IPS-NIHi11 (cell line): Measurements from ENCODE around the gene WASF3.

Experiments
- DNase-seq: peaks from one replicate; pipeline ENCODE4 v3.0.0; 2012; ENCODE audit warnings: mixed read lengths, low spot score

The WASF3 gene, protein sequence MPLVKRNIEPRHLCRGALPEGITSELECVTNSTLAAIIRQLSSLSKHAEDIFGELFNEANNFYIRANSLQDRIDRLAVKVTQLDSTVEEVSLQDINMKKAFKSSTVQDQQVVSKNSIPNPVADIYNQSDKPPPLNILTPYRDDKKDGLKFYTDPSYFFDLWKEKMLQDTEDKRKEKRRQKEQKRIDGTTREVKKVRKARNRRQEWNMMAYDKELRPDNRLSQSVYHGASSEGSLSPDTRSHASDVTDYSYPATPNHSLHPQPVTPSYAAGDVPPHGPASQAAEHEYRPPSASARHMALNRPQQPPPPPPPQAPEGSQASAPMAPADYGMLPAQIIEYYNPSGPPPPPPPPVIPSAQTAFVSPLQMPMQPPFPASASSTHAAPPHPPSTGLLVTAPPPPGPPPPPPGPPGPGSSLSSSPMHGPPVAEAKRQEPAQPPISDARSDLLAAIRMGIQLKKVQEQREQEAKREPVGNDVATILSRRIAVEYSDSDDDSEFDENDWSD

DNA sequence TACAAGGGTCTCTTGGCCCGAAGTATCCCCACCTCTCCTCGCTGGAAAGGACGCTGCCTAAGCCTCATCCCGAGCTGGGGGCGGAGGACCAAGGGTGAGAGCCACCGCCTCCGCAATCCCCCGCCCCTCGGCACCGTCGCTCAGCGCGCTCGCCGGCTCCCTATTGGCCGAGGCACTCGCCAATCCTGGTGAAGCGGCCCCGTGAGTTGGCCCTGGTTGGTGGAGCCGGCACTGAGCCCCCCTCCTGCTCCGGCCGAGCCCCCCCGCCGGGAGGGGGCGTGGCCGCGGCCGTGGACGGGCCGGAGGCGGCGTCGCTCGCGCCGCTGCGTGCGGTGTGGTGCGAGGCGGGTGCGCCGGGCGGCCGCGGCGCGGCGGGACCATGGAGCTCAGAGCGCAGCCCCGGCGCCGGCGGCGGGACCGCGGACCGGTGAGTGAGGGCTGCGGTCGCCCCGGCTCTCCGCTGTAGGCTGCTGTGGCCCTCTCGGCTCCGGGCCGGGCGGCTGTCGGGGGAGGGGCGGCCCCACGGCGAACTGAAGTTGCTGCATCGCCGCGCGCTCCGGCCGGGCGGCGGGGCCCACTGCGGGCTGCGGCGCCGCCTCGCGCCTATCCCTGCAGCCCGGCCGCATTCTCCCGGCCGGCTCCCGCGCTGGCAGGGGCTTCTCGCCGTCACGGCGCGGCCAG is at the start of gene WASF3:
WASF3 (plus strand) TSS at position 291 of the 681 bp plus-strand sequence. CDS start 84,588 bp downstream, outside the sequence.
- peak; percentile 99 for DNase-seq

DNA sequence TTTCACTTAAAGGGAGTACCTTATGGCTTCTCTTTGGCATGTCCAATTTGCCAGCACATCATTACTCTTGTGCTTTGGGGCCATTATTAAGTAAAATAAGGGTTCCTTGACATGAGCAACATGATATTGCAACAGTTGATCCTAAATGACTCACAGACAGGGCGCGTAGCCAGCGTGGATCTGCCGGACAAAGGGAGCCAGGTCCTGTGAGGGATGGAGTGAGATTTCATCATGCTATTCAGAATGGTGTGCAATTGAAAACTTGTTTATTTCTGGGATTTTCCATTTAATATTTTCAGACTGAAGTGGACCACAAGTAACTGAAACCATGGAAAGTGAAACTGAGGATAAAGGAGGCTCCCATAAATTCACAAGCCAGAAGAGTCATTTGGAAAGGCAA is 48.6 kb upstream of the WASF3 start:
- DNase-seq, result no peak

DNA sequence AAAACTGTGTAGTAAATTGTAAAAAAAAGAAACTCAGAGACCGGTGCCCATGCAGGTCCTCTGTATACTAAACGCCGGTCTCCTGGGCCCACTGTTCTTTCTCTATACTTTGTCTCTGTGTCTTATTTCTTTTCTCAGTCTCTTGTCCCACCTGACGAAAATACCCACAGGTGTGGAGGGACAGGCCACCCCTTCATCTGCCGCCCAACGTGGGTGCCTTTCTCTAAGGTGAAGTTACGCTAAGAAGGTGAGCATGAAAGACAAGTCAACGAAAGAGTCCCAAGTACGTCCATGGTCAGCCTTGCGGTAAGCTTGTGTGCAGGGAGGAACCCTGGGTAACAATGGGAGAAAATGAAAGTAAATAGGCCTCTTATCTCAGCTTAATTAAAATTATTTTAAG is 48.0 kb upstream of the WASF3 start:
- no peak for DNase-seq

DNA sequence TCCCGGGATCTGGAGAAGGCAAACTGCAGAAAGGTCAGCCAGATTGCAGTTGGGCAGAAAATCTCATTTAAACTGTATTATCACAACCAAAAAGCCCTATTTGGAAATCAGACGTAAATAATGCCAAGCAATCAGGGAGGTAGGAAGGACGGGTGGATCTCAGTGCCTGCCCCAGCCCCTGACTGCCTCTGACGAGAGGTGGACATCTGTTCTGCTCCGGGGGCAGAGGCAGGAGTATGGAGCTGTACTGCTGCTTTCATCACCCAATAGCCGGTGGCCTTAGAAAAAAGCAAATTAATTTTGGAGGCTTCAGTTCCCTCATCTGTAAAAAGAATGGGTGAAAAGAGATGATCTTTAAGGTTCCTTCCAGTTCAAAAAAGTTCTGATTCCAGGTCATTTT is 43.6 kb upstream of the WASF3 start:
- no peak for DNase-seq

DNA sequence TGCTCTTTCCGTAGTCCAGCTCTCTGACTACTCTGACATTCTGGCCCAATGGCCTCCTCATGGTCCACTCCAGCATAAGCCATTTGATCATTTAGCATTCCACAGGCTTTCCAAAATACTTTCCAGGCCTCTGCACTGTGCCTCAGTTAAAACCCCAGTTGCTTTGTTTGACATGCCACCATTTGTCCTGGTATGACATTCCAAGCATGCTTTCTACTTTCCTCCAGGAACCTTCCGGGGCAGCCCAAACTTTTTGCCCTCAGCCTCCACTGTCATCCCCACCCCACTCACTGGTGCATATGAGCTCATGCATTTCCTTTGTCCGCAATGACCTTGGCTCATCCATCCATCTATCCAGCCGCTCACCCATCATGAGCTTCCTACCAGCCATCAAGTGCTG is 41.8 kb upstream of the WASF3 start:
- DNase-seq, result no peak

DNA sequence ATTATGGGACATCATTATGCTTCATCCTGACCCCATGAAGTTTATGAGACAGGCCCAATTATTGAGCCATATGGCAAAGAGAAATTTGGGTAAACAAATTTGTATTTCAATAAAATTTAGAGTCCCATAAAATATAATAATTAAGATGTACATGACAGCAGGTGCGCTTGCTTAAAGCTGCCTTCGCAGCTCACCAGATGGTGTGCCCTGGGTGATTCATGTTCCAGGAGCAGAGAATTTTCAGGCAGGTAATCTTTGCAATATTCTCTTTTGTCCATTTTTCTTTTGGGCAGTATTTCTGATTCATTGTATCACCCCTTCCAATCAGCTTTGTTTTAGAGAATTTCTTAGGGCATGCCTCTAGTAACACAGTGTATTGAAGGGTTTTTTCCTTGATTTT is 39.5 kb upstream of the WASF3 start:
- no peak for DNase-seq

DNA sequence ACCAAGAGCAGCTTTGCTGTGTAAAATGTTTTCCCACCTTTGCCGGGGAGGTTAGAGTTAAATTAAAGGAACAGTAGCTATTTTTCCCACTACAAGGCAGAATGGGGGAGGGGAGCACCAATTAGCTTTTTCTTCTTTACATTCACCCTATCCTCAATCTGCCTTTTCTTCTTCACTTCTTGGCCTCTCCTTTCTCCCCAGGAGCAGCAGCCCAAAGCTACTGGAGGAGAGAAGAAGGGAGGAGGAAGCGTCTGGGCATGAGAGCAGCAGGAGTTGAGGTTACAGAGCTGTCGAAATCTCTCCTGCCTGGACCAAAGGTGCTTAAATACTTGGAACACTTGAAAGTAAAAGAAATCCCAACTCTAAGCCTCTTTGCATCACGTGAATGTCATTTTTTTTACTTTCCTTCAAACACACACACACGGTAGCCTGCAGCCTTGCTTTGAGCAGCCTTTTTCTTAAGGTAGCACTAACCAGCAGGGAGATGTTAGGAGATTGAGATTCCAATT is 39.0 kb upstream of the WASF3 start:
- no peak for DNase-seq

DNA sequence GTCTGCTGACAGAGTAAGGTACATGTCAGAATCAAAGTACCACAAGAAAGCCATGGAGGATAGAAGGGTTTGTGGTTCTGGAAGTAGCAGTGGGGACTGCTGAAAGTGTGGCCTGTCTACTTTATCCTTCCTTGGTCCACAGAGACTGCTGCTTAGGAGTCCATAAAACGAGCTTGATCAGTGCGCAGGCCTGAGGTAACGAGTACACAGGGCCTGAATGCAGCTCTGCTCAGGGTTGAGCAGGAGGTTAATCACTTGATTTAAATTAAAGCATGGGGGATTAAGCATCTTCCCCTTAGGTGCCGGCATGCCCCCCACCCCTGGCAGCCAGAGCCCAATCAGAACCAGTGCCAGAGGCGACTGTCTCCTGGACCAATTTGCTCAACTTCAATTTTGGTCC is 34.9 kb upstream of the WASF3 start:
- DNase-seq, result no peak

DNA sequence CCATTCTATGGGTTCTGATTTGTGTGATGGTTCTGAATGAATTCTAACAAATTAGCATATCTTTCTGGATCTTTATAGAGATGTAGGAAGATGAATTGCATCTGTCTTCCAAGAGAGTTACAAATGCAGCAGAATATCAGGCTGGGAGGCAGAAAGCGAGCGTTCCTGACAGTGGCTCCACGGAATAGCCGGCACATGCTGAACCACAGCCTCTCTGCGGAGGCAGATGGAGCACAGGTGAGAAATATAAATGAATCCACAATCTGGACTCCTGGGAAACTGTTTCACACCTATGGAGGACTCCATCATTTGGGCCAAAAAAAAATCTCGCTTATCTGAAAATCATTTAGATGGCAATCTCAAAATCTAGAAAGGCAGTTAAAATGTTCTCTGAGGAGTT is 34.5 kb upstream of the WASF3 start:
- DNase-seq, result no peak

DNA sequence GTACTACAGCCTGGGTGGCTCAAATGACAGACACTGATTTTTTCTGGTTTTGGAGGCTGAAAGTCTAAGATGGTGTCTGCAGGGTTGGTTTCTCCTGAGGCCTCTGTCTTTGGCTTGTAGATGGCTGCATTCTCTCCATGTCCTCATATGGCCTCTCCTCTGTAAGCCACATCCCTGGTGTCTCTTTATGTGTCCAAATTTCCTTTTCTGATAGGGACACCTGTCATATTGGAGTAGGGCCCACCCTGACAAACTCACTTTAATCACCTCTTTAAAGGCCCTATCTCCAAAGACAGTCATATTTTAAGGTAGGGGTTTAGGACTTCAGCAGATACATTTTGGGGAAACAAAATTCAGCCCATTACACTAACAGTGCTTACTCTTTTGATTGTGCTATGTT is 32.0 kb upstream of the WASF3 start:
- DNase-seq, result no peak

DNA sequence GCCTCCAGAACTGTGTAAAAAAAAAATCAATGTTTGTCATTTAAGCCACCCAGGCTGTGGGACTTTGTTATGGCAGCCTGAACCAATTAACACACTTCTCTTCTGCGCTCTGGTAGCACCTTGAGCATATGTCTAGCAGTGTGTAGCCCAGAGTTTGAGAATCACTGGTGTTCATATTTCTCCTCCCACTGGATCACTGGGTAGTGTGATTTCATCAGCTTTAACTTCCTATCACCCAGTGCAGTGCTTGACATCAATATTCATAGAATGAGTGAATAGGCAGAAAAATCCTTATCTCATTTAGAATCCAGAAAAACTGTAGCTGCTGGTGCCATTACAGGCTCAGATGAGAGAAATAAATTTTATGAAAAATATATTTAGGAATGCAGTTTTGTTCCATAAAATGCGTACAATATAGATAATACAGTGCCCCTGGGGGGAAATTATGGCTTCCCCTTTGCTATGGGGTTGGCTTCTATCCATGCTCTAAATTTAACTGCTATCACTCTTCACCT is 30.7 kb upstream of the WASF3 start:
- no peak for DNase-seq

DNA sequence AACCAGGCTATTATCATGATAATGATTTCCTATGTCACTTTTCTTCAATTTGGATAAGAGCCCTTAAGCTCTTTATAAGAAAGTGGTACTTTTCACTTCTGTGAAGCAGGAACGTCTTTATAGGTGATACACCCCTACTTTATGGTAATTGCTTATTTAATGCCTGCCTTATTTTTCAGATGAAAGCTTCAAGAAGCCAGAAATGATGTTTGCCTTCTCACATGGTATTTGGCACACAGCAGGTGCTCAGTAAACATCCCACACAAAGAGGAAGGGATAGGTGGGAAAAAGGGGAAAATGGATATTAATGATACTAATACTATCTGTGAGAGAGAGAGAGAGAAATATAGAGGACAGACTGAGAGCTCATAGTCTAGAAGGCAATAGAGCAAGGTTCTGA is 29.0 kb upstream of the WASF3 start:
- no peak for DNase-seq

DNA sequence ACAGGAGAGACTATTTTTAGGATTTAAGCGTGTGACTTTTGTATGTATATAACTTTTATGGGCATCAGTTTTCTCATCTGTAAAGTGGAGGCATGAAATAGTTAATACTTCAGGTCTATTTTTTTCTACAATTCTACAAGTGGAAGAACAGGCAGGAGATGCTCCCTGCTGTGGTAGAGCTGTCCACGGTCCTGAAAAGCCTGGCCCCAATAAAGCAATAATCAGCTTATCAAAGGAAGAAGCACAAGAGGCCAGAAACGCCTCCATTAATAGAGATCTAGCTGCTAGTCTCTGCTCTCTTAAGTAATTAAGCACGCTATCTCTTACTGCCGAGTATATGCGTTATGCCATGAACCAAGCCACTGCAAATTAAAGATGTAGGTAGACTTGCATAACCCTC is 28.0 kb upstream of the WASF3 start:
- DNase-seq, result peak; percentile 78

DNA sequence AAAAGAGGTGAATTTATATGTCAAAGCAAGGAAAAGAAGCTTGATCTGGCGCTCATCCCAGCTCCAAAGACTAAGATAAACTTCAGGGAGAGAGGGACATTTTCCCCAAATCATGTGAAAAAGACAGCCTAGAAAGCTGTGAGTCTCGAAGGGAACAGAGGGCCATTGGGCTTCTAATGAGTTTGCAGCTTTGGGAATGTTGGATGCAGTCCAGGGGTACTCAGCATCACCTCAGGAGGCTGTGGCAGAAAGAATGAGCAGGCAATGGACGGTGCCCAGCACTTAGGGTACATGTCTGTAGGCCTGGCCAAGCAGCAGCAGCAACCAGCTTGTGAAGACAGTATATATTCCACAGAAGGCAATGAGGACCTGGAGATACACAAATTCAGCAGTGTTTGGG is 25.7 kb upstream of the WASF3 start:
- DNase-seq, result no peak

DNA sequence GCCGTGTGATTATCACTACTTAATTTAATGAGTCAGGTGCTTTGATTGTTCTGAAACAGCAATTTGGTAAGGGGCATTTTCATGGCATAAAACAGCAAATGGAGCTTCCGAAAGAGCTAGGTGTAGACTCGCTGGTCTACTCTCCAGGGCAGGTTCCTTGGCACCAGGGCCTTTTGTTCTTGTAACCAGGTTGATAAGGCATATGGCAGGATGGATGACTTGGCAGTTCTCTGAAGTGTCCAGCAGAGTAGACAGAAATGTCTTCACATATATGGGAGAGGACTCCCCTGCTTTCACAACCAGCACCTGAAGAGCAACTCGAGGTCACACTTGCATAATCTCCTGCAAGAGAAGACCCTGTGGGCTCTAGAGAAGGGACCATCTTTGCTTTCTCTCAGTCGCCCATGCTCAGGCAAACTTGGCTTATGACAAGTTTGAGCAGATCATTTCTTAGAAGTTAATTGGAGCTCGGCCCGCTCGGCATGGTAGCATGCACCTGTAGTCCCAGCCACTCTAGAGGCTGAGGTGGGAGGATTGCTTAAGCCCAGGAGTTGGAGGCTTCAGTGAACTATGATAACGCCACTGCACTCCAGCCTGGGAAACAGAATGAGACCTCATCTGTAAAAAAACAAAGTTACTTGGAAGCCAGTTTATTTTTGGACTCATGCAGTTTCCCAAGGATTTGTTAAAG is 23.3 kb upstream of the WASF3 start:
- DNase-seq, result no peak

DNA sequence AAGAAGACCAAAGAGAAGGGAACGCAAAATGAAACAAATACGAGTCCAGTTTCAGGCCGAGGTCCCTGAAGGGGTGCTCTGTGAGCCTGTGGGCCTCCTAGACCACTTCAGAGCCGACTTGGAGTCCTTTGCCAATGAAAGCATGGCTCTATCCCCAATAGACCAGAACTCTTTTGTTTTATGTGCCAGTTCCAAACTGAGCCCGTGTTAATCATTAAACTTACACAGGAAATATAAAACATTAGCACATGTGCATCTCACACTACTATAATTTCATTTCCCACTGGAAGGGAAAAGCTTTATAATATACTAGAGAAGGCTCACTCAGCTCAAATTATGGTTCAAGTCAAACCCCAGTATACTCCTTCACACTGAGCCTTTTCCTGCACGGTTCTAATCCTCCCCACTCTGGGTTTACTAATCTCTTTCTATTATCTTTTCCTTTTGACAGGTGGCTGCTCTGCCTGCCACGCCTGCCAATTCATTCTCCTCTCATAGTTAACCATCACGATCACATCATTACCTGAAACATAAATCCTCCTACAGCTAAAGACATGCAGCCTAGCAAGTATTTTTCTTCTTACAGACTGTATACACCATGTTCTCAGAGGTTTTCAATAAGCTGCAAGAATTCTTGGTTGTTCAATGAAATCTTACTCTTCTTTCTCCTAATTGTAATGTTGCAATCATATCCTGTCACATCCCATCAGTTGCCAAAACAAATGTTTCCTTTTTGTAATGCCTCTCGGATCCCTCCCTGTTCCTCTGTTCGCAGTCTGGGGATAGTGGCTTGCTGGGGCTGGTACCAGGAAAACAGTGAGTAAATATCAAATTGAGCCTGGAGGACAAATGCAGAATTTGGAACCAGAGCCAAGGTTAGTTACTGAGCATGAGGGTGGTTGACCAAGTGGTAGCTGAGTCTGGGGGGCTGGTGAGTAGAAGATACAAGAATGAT is 18.8 kb upstream of the WASF3 start:
- no peak for DNase-seq

DNA sequence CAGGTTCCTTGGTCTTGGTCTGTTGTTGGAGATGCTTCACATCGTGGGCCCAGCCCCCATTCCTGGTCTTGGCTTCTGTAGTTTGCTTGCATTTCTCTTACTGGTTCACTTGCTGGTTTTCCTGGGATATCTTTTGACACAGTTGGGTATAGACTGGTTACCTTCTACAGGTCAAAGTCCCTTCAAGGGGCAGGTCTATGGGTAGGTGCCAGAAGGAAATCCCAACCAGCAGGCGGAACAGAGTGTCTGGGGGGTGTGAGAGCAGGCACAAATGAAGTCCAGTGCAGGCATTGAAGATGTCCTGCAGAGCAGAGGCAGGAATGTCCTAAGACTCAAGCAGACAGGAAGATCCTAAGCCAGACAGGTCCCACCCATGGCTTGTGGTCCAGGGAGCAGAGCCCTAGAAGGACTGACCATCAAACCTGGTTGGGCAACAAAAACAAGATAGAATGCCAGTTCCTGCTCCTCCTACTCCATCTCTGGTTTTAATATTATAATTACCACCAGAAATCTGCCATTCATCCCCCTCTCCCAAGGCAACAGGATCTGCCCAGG is 17.7 kb upstream of the WASF3 start:
- no peak for DNase-seq

DNA sequence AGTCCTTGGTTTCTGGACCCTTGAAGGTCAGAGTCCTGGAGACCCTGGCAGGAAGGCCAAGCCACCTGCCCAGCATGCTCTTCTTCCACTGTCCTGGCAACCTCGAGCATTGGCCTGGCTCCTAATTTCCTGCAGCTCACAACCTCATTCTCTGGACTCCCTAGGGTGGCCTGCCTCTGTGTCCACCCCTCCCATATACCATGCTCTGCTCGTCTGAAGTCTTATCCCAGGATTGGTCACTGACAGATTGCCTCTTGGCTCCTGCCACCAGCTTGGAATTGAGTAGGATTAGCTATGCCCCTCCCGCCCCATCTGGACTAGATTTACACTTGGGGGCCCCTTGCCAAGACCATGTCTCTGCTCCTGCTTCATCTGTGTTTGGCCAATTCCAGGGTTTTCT is 17.1 kb upstream of the WASF3 start:
- no peak for DNase-seq

DNA sequence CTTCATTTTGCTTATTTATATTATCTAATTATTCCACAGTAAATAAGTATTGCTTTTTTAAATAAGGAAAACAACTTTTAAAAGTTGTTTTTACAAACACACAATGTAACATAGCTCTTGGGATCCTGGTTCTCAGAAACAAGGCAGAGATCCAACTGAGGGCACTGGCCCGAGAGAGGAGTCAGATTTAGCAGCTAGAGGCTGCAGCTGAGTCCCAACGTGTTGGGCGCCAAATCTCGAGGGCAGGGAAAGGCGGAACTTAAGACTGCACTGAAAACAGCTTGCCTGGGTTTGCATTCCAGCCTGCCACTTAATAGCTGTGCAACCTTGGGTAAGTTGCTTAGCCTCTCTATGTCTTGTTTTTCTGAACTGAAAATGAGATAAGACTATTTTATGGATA is 16.4 kb upstream of the WASF3 start:
- DNase-seq, result no peak

DNA sequence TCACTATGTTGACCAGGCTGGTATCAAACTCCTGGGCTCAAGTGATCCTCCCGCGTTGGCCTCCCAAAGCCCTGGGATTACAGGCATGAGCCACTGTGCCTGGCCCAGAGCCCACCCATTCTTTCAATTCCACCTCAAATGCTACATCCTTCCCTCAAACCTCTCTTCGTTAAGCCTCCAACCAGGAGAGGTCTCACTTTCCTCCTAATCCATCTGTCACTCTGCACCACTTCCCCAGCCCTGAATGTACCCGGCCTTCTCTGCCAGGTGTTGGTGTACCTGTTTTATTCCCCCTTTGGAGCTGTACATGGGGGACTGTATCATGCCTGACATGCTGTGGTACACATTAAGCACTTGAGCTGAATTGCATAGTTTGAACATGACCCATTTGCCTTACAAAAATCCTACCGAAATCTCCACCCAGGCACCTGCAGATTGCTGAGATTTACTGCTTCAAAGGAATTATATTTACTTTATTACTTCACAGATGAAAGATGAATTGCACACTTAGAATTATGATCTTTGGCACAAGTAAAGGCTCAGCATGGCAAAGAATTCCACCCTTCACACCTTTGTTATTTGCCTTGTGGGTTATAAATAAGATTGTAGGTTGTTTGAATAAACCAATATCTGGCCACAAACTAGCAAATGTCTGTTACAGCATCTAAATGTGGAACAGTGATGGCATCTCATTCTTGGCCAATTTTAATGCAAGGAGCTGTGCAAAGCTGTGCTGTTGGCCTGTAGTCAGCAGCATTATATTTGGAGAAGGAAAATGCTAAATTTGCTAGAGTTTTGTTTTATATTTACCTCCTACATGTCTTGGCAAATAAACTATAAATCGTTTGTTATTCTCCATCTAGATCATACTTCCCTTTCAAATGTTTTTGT is 15.6 kb upstream of the WASF3 start:
- no peak for DNase-seq
